HG03159 (cell line): Measurements from ENCODE around the gene LRRC23.
A peak's percentile ranks its signal among the peaks of the same experiment; 100 is the strongest.
"Not testable (repeated sequence)": the region's sequence is repeated elsewhere in the genome, so short reads cannot be mapped to it uniquely, and the experiment has no call there.

Experiments
- ATAC-seq: cut with Tn5 transposase; IDR thresholded peaks from one replicate; pipeline ENCODE4 v1.9.1; 2021; ENCODE audit warnings: mild to moderate bottlenecking, moderate library complexity; ENCODE audit not compliant: unreplicated experiment

The LRRC23 gene

GRCh38 chr12:6904280-6905276 is at the start of gene LRRC23:
Gene LRRC23, plus strand, starts transcription at chr12:6904822. Its CDS starts 812 bp downstream, at chr12:6905634.
- ATAC-seq: peak; percentile 95

DNA sequence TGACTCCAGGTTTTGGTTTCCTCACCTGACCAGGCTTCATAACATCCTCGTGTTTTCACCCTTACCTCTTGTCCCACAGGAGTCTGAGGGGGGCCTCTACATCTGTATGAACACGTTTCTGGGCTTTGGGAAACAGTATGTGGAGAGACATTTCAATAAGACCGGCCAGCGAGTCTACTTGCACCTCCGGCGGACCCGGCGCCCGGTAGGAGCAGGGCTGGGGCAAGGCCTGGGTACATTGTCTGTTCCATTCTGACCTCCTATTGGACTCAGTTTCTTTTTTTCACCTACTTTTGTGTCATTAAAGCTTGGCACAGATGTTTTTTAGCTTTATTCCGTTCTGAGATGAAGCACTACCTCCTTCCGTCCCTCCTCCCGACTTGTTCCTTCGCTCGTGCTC is 49.3 kb upstream of the LRRC23 start:
- ATAC-seq: no peak

DNA sequence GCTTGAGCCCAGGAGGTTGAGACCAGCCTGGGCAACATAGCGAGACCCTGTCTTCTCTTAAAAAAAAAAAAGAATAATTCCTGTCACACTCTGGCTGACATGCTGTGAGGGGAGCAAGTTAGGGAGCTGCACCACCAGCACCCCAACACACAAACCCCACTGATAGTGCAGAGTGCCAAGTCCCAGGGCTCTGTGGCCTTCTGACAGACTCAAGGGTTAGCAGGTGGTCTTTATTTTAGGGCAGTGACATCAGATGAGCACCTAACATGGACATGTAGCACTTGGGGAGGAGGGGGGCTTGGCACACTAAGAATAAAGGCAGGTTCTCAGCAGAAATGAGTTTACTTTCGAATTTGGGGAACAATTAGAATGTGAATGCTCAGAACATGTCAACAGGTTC is 45.8 kb upstream of the LRRC23 start:
- ATAC-seq: no peak

DNA sequence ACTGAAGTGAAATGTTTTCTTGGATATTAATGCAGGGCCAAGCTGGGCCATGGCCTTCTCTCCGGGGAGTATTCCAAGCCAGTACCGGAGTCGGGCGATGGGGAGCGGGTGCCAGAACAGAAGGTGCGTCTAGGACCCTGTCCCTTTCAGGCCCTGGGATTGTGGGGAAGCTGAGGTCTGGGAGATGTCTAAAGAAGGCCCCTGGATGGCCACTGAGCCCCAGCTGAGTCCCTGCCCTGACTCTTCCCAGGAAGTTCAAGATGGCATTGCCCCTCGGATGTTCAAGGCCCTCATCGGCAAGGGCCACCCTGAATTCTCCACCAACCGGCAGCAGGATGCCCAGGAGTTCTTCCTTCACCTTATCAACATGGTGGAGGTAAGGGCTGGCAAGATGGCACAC is 44.5 kb upstream of the LRRC23 start:
- ATAC-seq: no peak

GRCh38 chr12:6860942-6861341 is 43.7 kb upstream of the LRRC23 start:
- ATAC-seq: no peak

GRCh38 chr12:6861391-6861790 is 43.2 kb upstream of the LRRC23 start:
- no peak for ATAC-seq

DNA sequence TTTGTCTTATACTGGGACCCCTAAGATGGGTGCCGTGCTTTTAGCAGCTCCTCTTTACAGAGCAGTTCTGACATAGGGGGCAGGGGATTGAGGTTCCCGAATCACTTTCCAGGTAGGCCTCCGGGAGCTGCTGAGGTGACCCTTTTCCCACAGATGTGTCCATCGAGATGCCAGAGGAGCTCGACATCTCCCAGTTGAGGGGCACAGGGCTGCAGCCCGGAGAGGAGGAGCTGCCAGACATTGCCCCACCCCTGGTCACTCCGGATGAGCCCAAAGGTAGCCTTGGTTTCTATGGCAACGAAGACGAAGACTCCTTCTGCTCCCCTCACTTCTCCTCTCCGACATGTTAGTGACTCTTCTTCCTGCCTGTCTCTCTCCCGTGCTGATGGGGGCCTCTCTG is 41.6 kb upstream of the LRRC23 start:
- ATAC-seq: no peak

GRCh38 chr12:6863586-6864321 is 40.9 kb upstream of the LRRC23 start:
- no peak for ATAC-seq

- not testable (repeated sequence) for ATAC-seq
These were observed 39.3 kb upstream of the LRRC23 start for GRCh38 chr12:6865307-6865706.

DNA sequence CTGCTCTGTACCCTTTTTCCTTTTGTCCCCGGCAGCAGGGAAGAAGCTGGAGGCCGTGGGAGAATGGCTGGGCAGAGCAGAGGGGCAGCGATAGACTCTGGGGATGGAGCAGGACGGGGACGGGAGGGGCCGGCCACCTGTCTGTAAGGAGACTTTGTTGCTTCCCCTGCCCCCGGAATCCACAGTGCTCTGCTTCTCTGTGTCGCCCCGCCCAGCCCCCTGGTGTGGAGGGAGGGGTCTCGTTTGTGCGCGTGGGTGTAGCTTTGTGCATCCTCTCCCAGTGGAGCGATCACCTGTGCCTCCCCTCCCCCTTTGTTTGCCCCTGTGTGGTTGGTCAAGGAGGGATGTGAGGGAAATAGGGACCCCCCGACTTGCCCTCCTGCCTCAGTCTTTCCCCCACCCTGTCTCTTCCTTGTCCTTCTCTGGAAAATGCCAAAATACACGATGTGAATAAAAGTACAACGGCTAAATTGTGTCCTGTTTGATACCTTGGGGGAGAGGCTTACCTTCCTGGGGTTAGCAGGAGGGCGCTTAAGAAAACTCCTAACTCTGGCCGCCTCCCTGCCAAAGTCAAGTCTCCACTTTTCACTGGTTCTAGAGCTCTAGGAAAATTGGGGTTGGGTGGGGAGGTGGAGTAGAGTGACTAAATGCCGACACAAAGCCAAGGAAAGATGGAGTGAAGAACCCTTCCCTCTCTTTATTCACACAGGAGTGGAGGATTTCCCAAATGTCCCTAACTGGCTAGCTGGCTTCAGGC is 38.3 kb upstream of the LRRC23 start:
- no peak for ATAC-seq

GRCh38 chr12:6866920-6867412 is 37.7 kb upstream of the LRRC23 start:
- peak; percentile 3 for ATAC-seq

DNA sequence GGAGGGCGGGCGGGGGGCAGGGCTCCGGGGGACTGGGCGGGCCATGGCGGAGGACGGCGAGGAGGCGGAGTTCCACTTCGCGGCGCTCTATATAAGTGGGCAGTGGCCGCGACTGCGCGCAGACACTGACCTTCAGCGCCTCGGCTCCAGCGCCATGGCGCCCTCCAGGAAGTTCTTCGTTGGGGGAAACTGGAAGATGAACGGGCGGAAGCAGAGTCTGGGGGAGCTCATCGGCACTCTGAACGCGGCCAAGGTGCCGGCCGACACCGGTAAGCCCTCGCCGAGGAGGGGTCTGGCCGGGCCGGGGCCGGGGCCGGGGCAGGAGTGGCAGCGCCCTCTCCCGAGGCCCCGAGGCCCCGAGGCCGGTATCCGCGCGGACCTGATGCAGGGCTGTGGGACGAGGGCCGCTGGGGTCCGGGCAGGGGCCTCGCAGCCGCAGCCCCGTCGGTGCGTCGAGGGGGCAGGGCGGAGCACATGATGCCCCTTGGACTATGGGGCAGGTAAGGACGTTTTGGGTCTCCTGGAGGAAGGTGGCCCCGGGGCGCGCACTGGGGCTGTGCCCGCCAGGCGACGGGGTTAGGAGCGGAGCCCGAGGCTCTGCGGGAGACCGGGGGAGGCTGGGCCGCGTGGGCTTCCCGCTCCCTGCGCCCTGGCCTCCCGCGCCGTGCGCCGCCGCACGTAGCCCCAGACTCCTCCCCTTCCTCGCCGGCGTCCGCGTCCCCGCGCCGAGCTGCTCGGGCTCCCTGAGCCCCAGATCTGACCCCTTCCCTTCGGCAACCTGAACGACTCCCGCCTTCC is 37.0 kb upstream of the LRRC23 start, which contains the start of gene TPI1:
TPI1 (plus strand) TSS at position 119 of the 798 bp plus-strand sequence; CDS start at position 155, 36 bp downstream.
- ATAC-seq: peak; percentile 53

DNA sequence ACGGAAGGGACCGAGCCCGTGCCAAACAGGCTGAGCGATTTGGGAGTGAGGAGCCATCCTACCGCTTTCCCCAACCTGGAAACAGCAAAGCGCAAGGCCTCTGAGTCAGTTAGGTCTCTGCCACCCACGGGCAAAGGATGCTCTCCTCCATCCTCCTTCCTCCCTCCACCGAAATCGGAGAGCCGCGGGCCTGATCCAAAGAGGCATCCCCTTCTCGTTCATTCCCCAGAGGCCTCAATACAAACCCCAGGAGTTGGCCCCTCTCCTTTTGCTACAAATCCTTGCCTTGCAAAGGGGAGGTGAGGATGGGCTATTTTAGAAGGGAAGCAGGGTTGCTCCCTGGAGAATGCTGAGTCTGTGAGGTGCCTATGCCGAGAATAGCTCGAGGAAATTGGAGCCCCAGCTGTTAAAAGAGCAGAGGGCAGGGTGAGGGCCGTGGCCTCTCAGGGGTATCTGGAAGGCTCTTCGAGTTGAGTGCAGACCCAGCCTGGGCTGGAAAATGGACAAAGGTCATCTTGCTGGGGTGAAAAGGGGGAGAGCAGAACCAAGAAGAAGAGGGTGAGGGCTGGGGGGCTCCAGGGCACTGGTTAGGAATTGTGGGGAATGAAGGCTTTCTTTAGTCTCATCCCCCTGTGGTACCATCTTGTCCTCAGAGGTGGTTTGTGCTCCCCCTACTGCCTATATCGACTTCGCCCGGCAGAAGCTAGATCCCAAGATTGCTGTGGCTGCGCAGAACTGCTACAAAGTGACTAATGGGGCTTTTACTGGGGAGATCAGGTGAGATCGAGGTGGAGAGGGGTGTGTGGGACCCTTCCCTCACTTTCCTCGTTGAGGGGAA is 36.2 kb upstream of the LRRC23 start:
- no peak for ATAC-seq

DNA sequence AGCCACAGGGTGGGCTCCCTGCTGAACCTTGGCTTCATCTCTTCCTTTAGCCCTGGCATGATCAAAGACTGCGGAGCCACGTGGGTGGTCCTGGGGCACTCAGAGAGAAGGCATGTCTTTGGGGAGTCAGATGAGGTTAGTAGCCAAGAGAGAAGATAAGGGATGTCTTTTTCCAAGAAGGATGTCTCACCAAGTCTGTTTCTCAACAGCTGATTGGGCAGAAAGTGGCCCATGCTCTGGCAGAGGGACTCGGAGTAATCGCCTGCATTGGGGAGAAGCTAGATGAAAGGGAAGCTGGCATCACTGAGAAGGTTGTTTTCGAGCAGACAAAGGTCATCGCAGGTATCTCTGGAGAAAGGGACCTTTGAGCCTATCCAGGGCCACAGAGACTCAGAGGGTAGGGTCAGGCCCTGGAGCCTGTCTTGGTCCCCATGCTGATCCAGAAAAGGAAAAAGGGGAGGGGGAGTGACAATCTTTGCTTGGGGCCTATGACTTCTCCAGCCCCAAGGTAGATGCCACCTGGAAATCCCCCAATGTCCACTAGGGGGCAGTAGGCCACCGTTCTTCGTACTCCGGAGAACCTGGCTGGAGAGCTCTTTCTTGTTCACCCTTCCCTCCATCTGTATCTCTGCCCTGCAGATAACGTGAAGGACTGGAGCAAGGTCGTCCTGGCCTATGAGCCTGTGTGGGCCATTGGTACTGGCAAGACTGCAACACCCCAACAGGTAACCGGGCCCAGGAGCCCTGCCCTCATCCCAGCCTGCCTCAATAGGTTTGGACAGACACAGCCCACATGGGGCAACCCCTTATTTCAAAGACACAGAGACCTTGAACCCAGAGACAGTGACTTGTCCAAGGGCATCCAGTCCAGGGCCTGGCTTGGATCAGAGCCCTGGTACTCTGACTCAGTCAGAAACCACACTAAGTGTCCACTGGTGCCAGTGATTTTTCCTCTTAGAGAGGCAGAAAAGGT is 35.3 kb upstream of the LRRC23 start:
- no peak for ATAC-seq

DNA sequence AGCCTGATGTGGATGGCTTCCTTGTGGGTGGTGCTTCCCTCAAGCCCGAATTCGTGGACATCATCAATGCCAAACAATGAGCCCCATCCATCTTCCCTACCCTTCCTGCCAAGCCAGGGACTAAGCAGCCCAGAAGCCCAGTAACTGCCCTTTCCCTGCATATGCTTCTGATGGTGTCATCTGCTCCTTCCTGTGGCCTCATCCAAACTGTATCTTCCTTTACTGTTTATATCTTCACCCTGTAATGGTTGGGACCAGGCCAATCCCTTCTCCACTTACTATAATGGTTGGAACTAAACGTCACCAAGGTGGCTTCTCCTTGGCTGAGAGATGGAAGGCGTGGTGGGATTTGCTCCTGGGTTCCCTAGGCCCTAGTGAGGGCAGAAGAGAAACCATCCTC is 34.3 kb upstream of the LRRC23 start:
- ATAC-seq: not testable (repeated sequence)

DNA sequence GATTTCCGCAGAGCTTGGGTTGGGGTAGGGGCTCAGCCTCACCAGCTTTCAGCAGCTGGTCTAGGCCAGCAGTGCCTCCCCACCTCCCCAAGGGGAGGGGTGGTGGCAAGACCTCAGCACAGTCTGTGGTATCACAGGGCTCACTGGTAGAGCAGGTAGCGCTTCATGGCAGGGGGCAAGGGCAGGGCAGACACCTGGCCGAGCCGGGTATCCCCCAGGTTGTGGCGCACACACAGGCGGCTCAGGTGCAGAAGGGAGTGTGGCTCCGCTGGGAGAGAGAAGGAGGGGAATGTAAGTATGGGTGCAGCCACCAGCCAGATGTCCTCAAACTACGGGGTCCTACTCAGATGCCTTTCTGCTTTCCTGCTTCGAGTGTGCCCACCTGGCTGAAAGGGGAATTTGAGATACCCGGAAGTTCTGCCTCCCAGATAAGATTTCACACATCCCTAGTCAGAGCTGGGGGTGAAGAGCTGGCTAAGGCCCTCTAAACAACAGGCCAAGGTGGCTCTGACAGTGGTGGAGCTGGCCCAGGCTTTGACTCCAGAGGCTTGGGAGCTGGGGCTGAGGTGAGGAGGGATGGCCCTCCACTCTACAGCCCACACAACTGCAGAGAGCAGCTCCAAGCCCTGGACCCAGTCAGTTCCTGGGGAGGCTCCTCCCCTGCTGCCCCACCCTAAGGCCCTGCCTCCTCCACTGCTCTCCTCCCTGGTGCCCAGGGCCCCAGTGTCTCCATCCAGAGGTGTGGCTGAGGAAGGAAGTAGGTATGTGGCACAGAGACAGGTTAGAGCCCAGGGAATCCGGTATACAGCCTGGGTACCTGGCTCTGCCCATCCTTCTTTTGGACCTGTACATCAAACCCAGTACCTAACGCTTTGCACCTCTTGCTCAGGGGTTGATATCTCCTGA is 33.3 kb upstream of the LRRC23 start:
- ATAC-seq: no peak
